ENCODE data around the gene FBXL16. TPM values are rescaled to one million over a fixed set of nuclear protein-coding genes. Genes with fewer than 3 reads are reported as not detected.

FBXL16 gene
- polyA plus RNA-seq, 1 of the 3 experiments (the other 2 are of a cell fraction) = 19.8 TPM

DNA sequence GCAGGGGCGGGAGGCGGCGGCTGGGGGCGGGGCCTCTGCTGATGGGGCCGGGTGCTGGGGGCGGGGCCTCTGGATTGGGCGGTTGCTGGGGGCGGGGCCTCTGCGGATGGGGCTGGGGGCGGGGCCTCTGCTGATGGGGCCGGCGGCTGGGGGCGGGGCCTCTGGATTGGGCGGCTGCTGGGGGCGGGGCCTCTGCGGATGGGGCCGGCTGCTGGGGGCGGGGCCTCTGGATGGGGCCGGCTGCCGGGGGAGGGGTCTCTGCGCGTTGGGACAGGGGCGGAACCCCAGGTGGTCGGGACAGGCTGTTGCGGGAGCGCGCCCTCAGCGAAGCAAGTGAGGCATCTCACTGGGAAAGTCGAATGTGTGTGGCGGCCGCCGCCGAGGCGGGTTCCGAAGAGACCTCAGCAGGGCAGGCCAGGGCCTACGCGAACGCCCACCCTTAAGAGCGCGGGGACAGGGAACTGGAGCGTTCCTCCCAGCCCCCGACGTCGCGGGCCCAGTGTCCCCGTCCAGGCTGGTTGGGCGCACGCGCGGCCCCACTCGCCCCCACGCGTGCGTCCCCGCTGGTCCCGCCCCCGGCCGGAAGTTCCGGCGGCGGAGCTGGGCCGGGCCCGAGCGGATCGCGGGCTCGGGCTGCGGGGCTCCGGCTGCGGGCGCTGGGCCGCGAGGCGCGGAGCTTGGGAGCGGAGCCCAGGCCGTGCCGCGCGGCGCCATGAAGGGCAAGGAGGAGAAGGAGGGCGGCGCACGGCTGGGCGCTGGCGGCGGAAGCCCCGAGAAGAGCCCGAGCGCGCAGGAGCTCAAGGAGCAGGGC is 25.6 kb downstream of the FBXL16 start, which contains the start of gene STUB1:
TSS of gene STUB1 (plus strand) at position 597 of the 811 bp plus-strand sequence. CDS start at position 713, 116 bp downstream.
- peak within 1 kb of the TSS; percentile 96 for H3K4me2 ChIP-seq
- H3K4me1 ChIP-seq (ENCODE audit: control insufficient read depth in 1 of 2, insufficient read depth in 2 of 2, low read depth in 1 of 2, low read length in 1 of 2) = peaks cover 8 to 49% of the 10 kb centered on the region in 2 experiments; a peak in 2 of 4 replicates
- CTCF ChIA-PET = interaction anchor here (0.8 to 3.8 kb wide), 9 partner anchors 10 to 91 kb away, joined by 3 to 20 read pairs (median 4); partner anchors contain the start of genes ANTKMT, METRN, RHOT2 and WDR24
- H3K79me2 ChIP-seq (ENCODE audit: insufficient read depth) = peaks cover 34% of the 10 kb centered on the region
- H3K9me2 ChIP-seq = no peaks in the 10 kb centered on the region
- POLR2A ChIA-PET = interaction anchor here (0.8 to 2.2 kb wide), 12 partner anchors 10 to 44 kb away, joined by 3 to 12 read pairs (median 3); partner anchors contain the start of genes METTL26, RHOT2, WDR24 and WDR90
- peaks cover 13 to 26% of the 10 kb centered on the region in 2 experiments for H3K36me3 ChIP-seq (replicated peaks in 1 of 2; ENCODE audit: control insufficient read depth in 1 of 2, insufficient read depth in 2 of 2, low read length in 1 of 2)
- H4K20me1 ChIP-seq (ENCODE audit: insufficient read depth) = peaks cover 23% of the 10 kb centered on the region
- peak within 1 kb of the TSS; percentile 80 for H3K9ac ChIP-seq
- DNase-seq = peak; percentile 96
- WGBS (ENCODE audit: low lambda C conversion rate) = 2% methylated on average over 20 of the region's 91 CpGs
- H3K27ac ChIP-seq (ENCODE audit: low read depth in 2 of 2, low read length in 1 of 2) = peak within 1 kb of the TSS; percentile 86 to 98
- H3K9me3 ChIP-seq = no peaks in the 10 kb centered on the region
- H3K4me3 ChIP-seq (ENCODE audit: low read depth in 2 of 2, low read length in 1 of 2) = peak within 1 kb of the TSS; percentile 78 to 96
- peaks cover 10% of the 10 kb centered on the region for H3F3A ChIP-seq (replicated peaks; ENCODE audit: insufficient read depth)
- H2AFZ ChIP-seq (ENCODE audit: low read depth) = 0 out of 2 replicates have a peak within 1 kb of the TSS, but pooled peaks have one; percentile 82
- H3K27me3 ChIP-seq (ENCODE audit: insufficient read depth) = no peaks in the 10 kb centered on the region
- no peak for TF ChIP-seq CTCF (IDR thresholded peaks at IDR 0.05)
- TF ChIP-seq NFIC (IDR thresholded peaks at IDR 0.05; ENCODE audit: borderline replicate concordance) = no peak
- peak; percentile 41; the same call in 1 of the 2 replicates for TF ChIP-seq TAF1 (IDR thresholded peaks at IDR 0.05; ENCODE audit: borderline replicate concordance, low read depth, low read length)
- TF ChIP-seq POLR2AphosphoS5 (IDR thresholded peaks at IDR 0.05; ENCODE audit: low read depth, low read length) = peak; percentile 73
- TF ChIP-seq JUND (IDR thresholded peaks at IDR 0.05) = no peak
- no peak for TF ChIP-seq ELF1 (IDR thresholded peaks at IDR 0.05)
- TF ChIP-seq CHD2 (IDR thresholded peaks at IDR 0.05; ENCODE audit: low read length, partially characterized antibody) = peak; percentile 22
- no peak for TF ChIP-seq USF1 (IDR thresholded peaks at IDR 0.05; ENCODE audit: borderline replicate concordance, low read depth)
- peak; percentile 28; the same call in 1 of the 2 replicates for TF ChIP-seq MXI1 (IDR thresholded peaks at IDR 0.05; ENCODE audit: low read depth, low read length)
- no peak for TF ChIP-seq GATA2 (CRISPR knock-in tag; IDR thresholded peaks at IDR 0.05)
- no peak for TF ChIP-seq YY1 (IDR thresholded peaks at IDR 0.05; ENCODE audit: low read depth)
- TF ChIP-seq USF2 (IDR thresholded peaks at IDR 0.05; ENCODE audit: borderline replicate concordance, low read depth, low read length) = no peak
- TF ChIP-seq EP300 (IDR thresholded peaks at IDR 0.05; ENCODE audit: borderline replicate concordance in 1 of 2, low read depth in 1 of 2, low read length in 1 of 2) = peak in 1 of 2 experiments; percentile 34; a peak in 1 of 4 replicates
- TF ChIP-seq NRF1 (IDR thresholded peaks at IDR 0.05; ENCODE audit: low read depth, low read length) = peak; percentile 75
- peak; percentile 79 for TF ChIP-seq GABPA (IDR thresholded peaks at IDR 0.05; ENCODE audit: low read depth)
- TF ChIP-seq MAX (IDR thresholded peaks at IDR 0.05; ENCODE audit: low read depth) = peak; percentile 67
- TF ChIP-seq, protein P1, sequence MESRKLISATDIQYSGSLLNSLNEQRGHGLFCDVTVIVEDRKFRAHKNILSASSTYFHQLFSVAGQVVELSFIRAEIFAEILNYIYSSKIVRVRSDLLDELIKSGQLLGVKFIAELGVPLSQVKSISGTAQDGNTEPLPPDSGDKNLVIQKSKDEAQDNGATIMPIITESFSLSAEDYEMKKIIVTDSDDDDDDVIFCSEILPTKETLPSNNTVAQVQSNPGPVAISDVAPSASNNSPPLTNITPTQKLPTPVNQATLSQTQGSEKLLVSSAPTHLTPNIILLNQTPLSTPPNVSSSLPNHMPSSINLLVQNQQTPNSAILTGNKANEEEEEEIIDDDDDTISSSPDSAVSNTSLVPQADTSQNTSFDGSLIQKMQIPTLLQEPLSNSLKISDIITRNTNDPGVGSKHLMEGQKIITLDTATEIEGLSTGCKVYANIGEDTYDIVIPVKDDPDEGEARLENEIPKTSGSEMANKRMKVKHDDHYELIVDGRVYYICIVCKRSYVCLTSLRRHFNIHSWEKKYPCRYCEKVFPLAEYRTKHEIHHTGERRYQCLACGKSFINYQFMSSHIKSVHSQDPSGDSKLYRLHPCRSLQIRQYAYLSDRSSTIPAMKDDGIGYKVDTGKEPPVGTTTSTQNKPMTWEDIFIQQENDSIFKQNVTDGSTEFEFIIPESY (IDR thresholded peaks at IDR 0.05; ENCODE audit: borderline replicate concordance, low read depth) = no peak
- TF ChIP-seq RAD21 (IDR thresholded peaks at IDR 0.05; ENCODE audit: low read length) = no peak
- no peak for TF ChIP-seq EZH2phosphoT487 (IDR thresholded peaks at IDR 0.05; ENCODE audit: borderline replicate concordance, low read depth)
- TF ChIP-seq SMC3 (IDR thresholded peaks at IDR 0.05; ENCODE audit: low read depth, low read length) = no peak
- TF ChIP-seq, protein P2, sequence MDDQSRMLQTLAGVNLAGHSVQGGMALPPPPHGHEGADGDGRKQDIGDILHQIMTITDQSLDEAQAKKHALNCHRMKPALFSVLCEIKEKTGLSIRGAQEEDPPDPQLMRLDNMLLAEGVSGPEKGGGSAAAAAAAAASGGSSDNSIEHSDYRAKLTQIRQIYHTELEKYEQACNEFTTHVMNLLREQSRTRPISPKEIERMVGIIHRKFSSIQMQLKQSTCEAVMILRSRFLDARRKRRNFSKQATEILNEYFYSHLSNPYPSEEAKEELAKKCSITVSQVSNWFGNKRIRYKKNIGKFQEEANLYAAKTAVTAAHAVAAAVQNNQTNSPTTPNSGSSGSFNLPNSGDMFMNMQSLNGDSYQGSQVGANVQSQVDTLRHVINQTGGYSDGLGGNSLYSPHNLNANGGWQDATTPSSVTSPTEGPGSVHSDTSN (IDR thresholded peaks at IDR 0.05) = peak; percentile 22; the same call in 1 of the 2 replicates
